Measurements from ENCODE around the gene MPP1. TPM values are rescaled to one million over a fixed set of nuclear protein-coding genes. Genes with fewer than 3 reads are reported as not detected.

MPP1 gene
- total and polyA plus RNA-seq, 7 donors, result 13.9 to 22.1 (median 16.6) TPM

DNA sequence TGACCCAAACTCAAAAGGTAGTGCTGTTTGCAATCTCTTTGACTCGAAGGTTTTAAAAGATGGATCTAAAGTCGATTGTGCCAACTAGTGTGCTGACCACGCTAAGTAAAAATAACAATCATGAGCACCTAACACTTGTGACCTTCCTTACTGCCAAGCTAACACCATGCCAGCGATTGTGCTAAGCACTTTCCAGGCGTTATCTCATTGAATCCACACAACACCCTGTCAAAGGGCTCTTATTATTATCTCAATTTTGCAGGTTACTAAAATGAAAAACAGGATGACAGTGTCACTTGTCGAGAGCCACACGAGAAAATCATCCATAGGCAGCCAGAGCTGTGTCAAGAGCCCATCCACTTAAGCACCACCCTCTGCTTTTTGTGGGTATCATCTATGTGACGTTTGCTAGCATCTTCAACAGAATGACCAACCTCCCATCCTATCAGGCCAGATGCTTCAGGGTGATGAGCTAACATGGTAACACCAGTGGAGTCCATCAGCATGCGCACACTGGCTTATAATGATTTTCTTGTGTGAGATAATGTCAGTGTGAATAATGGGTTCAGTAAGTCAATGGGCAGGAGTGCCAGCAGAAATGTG, 53.5 kb downstream of the MPP1 start:
- H3K4me1 ChIP-seq, result peaks cover 4% of the 10 kb centered on the region
- intact Hi-C loops (cut with DNase I), result no loop called here
- WGBS, 3 donors, result 52 to 58% (median 54%) methylated on average over 9 of the region's 9 CpGs

DNA sequence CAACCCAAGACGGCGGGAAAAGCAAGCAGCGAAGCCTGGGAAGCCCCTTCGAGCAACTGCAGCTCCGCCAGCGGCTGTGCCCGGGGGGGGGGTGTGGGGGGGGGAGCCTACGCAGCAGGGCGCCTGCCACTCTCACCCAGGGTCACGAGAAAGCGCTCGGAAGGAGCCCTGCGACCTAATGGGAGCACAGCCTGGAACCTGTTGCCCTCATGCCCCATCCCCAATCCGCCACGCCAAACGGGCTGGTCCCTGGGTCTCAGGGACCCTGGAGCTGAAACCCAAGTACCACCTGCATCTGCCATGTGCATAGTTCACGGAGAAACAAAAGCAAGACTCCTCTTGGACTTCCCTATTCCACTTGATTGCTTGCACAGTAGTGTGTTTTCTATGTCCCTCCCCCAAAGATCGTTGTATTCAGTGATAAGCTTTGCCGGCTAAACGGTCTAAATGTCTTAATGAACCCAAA, 54.0 kb downstream of the MPP1 start:
- intact Hi-C loops (cut with DNase I), result no loop called here
- ATAC-seq, result peak in 1 of 4 donors; percentile 30

More for the DNA sequence above, 53.5 kb downstream of the MPP1 start:
- no peaks in the 10 kb centered on the region for H3K36me3 ChIP-seq (ENCODE audit: insufficient read depth in 1 of 2, low read depth in 1 of 2)
- no peaks in the 10 kb centered on the region for H3K9me3 ChIP-seq
- no peak overlapping the region for H3K27ac ChIP-seq
- H3K27me3 ChIP-seq (ENCODE audit: insufficient read depth in 3 of 3, low read length in 2 of 3), result peaks cover 0 to 7% (median 0%) of the 10 kb centered on the region in 3 donors
- TF ChIP-seq, protein P1, sequence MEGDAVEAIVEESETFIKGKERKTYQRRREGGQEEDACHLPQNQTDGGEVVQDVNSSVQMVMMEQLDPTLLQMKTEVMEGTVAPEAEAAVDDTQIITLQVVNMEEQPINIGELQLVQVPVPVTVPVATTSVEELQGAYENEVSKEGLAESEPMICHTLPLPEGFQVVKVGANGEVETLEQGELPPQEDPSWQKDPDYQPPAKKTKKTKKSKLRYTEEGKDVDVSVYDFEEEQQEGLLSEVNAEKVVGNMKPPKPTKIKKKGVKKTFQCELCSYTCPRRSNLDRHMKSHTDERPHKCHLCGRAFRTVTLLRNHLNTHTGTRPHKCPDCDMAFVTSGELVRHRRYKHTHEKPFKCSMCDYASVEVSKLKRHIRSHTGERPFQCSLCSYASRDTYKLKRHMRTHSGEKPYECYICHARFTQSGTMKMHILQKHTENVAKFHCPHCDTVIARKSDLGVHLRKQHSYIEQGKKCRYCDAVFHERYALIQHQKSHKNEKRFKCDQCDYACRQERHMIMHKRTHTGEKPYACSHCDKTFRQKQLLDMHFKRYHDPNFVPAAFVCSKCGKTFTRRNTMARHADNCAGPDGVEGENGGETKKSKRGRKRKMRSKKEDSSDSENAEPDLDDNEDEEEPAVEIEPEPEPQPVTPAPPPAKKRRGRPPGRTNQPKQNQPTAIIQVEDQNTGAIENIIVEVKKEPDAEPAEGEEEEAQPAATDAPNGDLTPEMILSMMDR (IDR thresholded peaks at IDR 0.05), result no peak
- ATAC-seq (peak in 2 of 4 donors; percentile 52 to 61), DNase-seq (no peak)
- peak overlapping the region; percentile 68 for H3K4me3 ChIP-seq

DNA sequence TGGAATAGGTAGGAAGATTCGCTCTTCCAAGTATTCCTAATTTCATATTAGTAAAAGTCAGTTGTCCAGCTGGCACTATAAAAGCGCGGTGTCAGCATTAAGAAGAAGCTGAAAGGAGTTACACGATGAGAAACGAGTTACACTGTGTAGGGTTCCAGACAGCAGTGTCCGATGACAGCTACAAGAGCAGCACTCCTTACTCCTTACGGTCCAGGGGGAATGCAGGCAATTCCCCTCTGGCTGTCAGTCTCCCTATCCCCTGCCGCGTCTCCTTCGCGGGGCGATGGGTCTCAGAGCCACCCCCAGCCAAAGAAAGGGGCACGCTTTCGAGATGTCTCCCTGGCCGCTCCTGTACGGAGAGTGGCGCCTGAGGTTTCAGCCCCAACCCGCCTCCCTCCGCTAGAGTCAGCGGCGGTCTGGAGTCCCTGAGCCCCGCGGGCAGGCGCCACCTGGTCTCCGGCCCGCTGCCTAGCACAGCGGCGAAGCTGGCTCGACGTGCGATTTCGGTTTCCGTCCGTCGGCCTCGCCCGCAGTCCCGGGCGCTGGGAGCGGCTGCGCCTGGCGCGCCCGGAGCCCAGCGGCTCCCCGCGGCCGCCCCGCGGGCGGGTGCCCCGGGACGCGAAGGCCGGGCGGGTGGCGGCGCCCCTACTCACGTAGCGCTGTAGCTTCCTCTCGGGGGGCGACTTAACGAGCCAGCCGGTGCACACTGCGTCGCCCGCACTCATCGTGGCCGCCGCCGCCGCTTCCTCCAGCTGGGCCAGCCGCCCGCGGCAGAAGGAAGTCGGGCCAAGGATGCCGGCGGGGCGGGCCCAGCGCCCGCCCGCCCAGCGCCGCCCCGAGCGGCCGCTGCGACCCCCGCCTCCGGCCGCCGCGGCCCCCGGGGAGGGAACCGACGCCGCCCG, 54.7 kb downstream of the MPP1 start, which contains the start of gene GAB3:
TSS of gene GAB3 (minus strand) at position 777 of the 902 bp plus-strand sequence. CDS start at position 725, 52 bp downstream.
- ATAC-seq (peak; percentile 48 to 71 (median 62)), DNase-seq (peak; percentile 39 to 58)
- Histone ChIP-seq H3K27me3 (ENCODE audit: insufficient read depth in 3 of 3, low read length in 2 of 3) (peaks cover 0 to 7% (median 0%) of the 10 kb centered on the region in 3 donors), H3K4me1 (peaks cover 4% of the 10 kb centered on the region), H3K36me3 (ENCODE audit: insufficient read depth in 1 of 2, low read depth in 1 of 2) (no peaks in the 10 kb centered on the region), H3K27ac (peak within 1 kb of the TSS; percentile 68), H3K9me3 (no peaks in the 10 kb centered on the region), H3K4me3 (peak within 1 kb of the TSS; percentile 68)
- 0 to 28% (median 2%) methylated on average over 12 to 77 of the region's 98 CpGs for WGBS, 3 donors
- TF ChIP-seq, protein P1 (IDR thresholded peaks at IDR 0.05), result no peak
- intact Hi-C loops (cut with DNase I), result no loop called here

More for the DNA sequence above, 54.0 kb downstream of the MPP1 start:
- Histone ChIP-seq H3K9me3 (no peaks in the 10 kb centered on the region), H3K4me3 (peak overlapping the region; percentile 68), H3K36me3 (ENCODE audit: insufficient read depth in 1 of 2, low read depth in 1 of 2) (no peaks in the 10 kb centered on the region), H3K4me1 (peaks cover 4% of the 10 kb centered on the region), H3K27ac (no peak overlapping the region), H3K27me3 (ENCODE audit: insufficient read depth in 3 of 3, low read length in 2 of 3) (peaks cover 0 to 7% (median 0%) of the 10 kb centered on the region in 3 donors)
- DNase-seq, result peak in 1 of 2 donors; percentile 16
- TF ChIP-seq, protein P1 (IDR thresholded peaks at IDR 0.05), result no peak
- 22 to 36% (median 26%) methylated on average over 11 to 12 of the region's 20 CpGs for WGBS, 3 donors

DNA sequence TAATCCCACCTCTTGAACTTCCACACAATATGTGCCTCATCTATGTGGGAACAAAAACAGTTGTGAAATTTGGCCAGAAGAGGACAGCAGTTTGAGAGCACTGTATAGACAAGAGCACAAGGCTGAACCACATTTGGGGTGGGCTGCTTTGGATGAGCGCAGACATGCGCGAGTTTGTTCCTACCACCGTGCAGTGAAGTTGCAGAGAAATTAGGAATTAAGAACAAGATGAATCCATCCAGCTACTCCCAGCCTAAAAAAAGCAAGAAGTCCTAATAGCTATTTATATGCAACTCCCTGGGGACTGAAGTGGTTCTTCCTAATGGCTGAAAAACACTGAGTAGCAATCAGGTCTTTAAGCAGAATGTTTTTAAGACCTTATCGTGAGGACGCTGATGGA, 55.4 kb downstream of the MPP1 start:
- intact Hi-C loops (cut with DNase I), result loop anchor here in 1 of 2 donors (2.0 kb wide), 1 partner anchor 35 kb away; no protein-coding TSS in a partner anchor

More for the DNA sequence above, 55.4 kb downstream of the MPP1 start:
- Histone ChIP-seq H3K4me3 (peak overlapping the region; percentile 68), H3K4me1 (peaks cover 4% of the 10 kb centered on the region), H3K27me3 (ENCODE audit: insufficient read depth in 3 of 3, low read length in 2 of 3) (peaks cover 0 to 7% (median 0%) of the 10 kb centered on the region in 3 donors), H3K36me3 (ENCODE audit: insufficient read depth in 1 of 2, low read depth in 1 of 2) (no peaks in the 10 kb centered on the region), H3K27ac (peak overlapping the region; percentile 68), H3K9me3 (no peaks in the 10 kb centered on the region)
- TF ChIP-seq, protein P1 (IDR thresholded peaks at IDR 0.05), result no peak
- 13 to 35% (median 15%) methylated on average over 6 of the region's 6 CpGs for WGBS, 3 donors
- peak in 3 of 4 donors; percentile 23 to 51 (median 27) for ATAC-seq
- DNase-seq, result no peak
